T-helper 1 cell treated with Interleukin-12 subunit alpha and Interleukin-12 subunit beta and Interleukin-4 antibody, amounts not matched to agents 30 μg/mL and 1 μg/mL, for 36 hours (primary cell): ENCODE data around the gene PLA2G2C.

Experiments used
- H3K27ac Mint-ChIP-seq: one replicate; pipeline ENCODE4 v1.8.0; 2021; ENCODE audit warnings: mild to moderate bottlenecking, mixed read lengths
- H3K27me3 Mint-ChIP-seq: one replicate; pipeline ENCODE4 v1.8.0; 2021; ENCODE audit warnings: low read depth, mixed read lengths
- H3K36me3 Mint-ChIP-seq: one replicate; pipeline ENCODE4 v1.8.0; 2021; ENCODE audit warnings: low read depth, mixed read lengths
- H3K4me1 Mint-ChIP-seq: one replicate; pipeline ENCODE4 v1.8.0; 2021; ENCODE audit warnings: low read depth, mixed read lengths
- H3K4me3 Mint-ChIP-seq: one replicate; pipeline ENCODE4 v1.8.0; 2021; ENCODE audit warnings: mild to moderate bottlenecking, moderate library complexity, mixed read lengths
- H3K9me3 Mint-ChIP-seq: one replicate; pipeline ENCODE4 v1.8.0; 2021; ENCODE audit warnings: mixed read lengths

PLA2G2C gene

DNA sequence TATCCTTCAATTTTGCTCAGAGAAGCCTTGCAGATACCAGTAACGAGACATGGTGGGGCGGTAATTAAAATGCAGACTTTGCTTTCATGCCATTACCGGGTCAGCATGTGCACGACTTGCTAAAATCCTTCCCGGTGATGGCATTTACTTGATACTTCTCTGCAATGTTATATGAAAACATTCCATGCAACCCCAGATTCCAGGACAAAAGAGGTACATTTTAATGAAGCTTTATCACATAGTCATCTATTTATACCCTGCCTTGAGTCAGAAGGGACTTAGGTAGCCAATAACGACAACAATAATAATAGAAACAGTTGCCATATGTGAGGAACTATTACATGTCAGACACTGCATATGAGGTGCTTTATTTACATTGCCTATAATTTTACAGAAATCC lies 29.4 kb upstream of the PLA2G2C start:
- H3K4me3 Mint-ChIP-seq = no peak overlapping the region
- peaks cover 52% of the 10 kb centered on the region for H3K27me3 Mint-ChIP-seq
- H3K9me3 Mint-ChIP-seq = no peaks in the 10 kb centered on the region

GRCh38 chr1:20212685-20213331 lies 26.5 kb upstream of the PLA2G2C start:
- Mint-ChIP-seq H3K27me3 (peaks cover 51% of the 10 kb centered on the region), H3K4me1 (peaks cover 2% of the 10 kb centered on the region), H3K4me3 (no peak overlapping the region), H3K36me3 (no peaks in the 10 kb centered on the region), H3K27ac (no peak overlapping the region), H3K9me3 (no peaks in the 10 kb centered on the region)

More for the DNA sequence above, 29.4 kb upstream of the PLA2G2C start:
- Mint-ChIP-seq H3K27ac (no peak overlapping the region), H3K4me1 (peaks cover 2% of the 10 kb centered on the region), H3K36me3 (no peaks in the 10 kb centered on the region)

DNA sequence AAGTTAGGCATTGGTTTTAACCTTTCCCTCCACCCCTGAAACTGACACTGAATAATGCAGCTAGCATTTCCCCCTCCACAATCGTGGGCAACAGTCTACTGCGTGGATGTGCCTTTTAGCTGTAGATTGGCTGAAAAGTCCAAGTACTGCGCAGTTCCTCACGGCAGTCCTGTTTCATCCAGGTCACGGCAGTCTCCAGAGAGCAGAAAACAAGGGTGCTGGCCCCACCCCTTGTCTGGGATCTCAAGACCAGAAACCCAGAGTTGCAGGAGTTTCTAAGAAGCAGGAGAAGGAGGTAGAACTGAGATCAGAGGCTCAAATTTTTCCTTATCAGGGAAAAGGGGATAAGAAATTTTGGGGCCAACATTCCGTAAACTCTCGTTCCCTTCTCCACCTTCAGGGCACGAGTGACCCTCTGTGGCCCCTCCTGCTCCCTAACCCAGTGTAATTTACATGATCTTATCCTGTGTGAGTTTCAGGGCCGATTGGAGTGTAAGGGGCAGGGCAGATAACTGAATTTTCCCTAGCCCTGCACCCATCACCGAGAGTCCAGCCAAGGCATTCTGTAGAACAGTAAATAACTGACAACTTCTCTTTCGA lies 25.9 kb upstream of the PLA2G2C start:
- Mint-ChIP-seq H3K4me1 (peaks cover 2% of the 10 kb centered on the region), H3K27ac (no peak overlapping the region), H3K9me3 (no peaks in the 10 kb centered on the region), H3K4me3 (no peak overlapping the region), H3K36me3 (no peaks in the 10 kb centered on the region), H3K27me3 (peaks cover 51% of the 10 kb centered on the region)

DNA sequence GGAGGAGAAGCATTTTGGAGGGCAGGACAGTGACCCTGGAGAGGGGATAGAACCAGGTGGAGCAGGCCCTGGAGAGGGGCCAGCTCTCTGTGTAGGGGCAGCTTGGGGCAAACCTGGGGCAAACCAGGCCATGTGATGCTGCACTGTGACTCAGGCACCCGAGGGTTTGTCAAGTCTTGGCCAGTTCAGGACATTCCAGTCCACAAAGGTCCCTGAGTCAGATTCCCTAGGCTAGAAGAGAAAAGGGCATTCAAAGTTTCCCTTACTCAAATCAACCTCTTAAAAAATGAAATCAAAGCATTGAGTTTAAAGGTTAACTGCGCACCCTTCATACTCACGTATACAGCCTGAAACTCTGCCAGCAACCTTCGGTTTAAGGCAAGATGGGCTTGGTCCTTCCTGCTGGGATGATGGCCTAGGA lies 25.2 kb upstream of the PLA2G2C start:
- peaks cover 48% of the 10 kb centered on the region for H3K27me3 Mint-ChIP-seq
- no peaks in the 10 kb centered on the region for H3K36me3 Mint-ChIP-seq
- peaks cover 2% of the 10 kb centered on the region for H3K4me1 Mint-ChIP-seq

DNA sequence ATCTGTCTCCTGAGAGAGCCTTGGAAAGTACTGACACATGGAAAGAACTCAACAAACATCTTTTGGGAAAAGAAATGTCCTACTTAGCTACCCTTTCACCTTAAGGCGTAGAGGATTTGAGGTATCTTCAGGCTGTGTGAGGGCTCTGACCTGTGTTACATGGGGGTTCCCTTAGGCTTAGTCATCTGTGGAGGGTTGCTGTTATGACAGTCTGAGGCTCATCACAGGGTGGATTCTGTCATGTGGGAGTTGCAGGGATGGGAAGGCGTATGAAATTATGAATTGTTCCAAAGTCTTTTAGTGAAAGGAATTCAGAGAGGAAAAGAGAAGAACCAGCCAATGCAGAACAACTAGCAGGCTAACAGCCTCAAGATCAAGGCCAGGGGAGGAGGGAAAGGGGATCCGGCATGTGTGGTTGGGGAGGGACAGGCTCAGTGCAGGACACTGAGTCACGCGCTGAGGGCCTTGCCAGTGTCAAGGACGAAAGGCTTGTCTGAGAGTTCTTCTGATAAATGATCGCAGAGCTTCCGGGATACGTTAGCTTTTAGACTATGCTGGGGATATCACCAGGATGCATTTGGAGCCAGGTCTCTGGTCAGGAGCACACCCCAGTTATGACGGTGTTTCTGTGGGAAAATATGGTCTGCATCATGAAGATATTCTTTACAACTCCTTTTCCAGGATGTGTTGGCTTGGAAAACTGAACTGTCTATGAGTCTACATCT lies 24.6 kb upstream of the PLA2G2C start:
- Mint-ChIP-seq H3K4me1 (peaks cover 2% of the 10 kb centered on the region), H3K4me3 (no peak overlapping the region), H3K9me3 (no peaks in the 10 kb centered on the region), H3K36me3 (no peaks in the 10 kb centered on the region), H3K27ac (no peak overlapping the region), H3K27me3 (peaks cover 46% of the 10 kb centered on the region)

More for the DNA sequence above, 25.2 kb upstream of the PLA2G2C start:
- H3K9me3 Mint-ChIP-seq = no peaks in the 10 kb centered on the region
- H3K27ac Mint-ChIP-seq = no peak overlapping the region
- H3K4me3 Mint-ChIP-seq = no peak overlapping the region

DNA sequence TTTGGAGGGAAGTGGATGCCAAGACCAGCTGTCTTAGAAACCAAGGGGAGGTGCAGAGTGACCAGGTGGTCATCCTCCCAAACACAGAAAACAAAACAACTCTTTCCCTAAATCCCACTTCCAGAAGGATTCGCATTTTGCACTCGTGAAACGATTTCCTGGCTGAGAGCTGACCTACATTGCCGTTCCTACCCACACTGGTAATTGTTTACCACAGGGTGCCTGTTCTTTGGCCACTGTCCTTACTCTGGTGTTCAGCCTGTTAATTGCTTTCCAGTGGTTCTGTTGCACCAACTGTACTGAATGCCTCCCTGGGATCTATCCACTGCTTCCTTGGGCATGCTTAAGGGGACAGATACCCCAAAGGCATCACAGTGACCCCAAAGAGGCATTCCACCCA lies 23.2 kb upstream of the PLA2G2C start:
- no peak overlapping the region for H3K4me3 Mint-ChIP-seq
- H3K27me3 Mint-ChIP-seq = peaks cover 33% of the 10 kb centered on the region
- H3K9me3 Mint-ChIP-seq = no peaks in the 10 kb centered on the region
- no peak overlapping the region for H3K27ac Mint-ChIP-seq
- H3K4me1 Mint-ChIP-seq = peaks cover 2% of the 10 kb centered on the region
- no peaks in the 10 kb centered on the region for H3K36me3 Mint-ChIP-seq

DNA sequence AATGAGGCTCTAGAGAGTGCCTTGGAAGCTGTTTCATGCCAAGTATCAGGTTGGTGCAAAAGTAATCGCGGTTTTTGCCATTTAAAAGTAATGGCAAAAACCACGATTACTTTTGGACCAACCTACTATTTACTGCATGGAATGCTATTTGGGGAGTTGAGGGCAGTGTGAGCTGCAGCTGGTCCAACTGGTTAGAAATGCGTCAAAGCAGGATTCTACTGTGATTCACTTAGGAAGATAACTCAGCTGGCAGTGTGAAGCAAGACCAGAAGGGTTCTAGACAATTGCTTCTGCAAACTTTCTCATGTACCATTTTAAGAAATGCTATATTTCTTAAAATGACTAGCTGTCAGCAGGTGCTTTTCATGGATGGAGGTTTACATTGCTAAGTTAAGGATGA lies 21.2 kb upstream of the PLA2G2C start:
- no peak overlapping the region for H3K27ac Mint-ChIP-seq
- no peak overlapping the region for H3K4me3 Mint-ChIP-seq
- no peaks in the 10 kb centered on the region for H3K4me1 Mint-ChIP-seq
- H3K9me3 Mint-ChIP-seq = no peaks in the 10 kb centered on the region
- peaks cover 18% of the 10 kb centered on the region for H3K27me3 Mint-ChIP-seq
- no peaks in the 10 kb centered on the region for H3K36me3 Mint-ChIP-seq

DNA sequence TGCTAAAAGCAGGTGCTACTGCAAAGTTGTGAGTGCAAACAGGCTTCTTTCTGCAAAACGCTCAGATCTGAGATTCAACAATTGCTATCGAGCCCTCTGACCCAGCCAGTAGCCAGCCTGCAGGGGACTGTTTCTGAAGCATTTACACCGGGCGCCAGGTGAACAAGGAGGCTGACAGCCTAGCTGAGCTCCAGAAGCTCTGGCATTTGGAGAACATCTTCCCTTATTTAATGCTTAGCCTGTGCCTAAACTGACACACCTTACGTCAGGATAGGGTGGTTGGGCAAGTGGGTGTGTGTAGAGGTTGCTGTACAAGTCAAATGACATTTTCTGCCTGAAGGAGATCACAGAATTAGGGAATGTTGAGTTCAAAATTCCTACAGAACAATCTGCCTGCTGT lies 15.8 kb upstream of the PLA2G2C start:
- H3K27me3 Mint-ChIP-seq = peaks cover 34% of the 10 kb centered on the region
- H3K36me3 Mint-ChIP-seq = no peaks in the 10 kb centered on the region
- no peaks in the 10 kb centered on the region for H3K9me3 Mint-ChIP-seq
- no peaks in the 10 kb centered on the region for H3K4me1 Mint-ChIP-seq
- no peak overlapping the region for H3K4me3 Mint-ChIP-seq
- H3K27ac Mint-ChIP-seq = no peak overlapping the region

GRCh38 chr1:20200966-20201365 lies 14.6 kb upstream of the PLA2G2C start:
- Mint-ChIP-seq H3K36me3 (no peaks in the 10 kb centered on the region), H3K27ac (no peak overlapping the region), H3K4me1 (no peaks in the 10 kb centered on the region), H3K9me3 (no peaks in the 10 kb centered on the region), H3K4me3 (no peak overlapping the region), H3K27me3 (peaks cover 40% of the 10 kb centered on the region)

DNA sequence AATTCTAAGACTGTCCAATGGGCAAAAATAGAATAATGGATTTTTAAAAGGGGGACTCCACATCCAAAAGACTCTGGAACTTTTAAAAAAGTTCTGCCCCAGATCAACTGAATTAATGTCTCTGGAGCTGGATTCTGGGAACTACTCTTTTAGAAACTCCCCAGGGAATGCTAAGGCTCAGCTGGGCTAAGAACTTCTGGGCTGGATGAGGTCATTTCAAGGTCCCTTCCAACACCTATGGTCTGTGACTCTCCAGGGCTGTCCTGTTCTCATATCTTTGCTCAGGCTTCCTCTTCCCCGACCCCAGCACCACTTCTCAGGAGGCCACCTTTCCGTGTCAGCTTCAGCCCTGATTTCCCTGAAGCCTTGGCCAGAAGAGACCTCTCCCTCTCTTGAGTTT lies 13.5 kb upstream of the PLA2G2C start:
- H3K27ac Mint-ChIP-seq = no peak overlapping the region
- H3K27me3 Mint-ChIP-seq = peaks cover 45% of the 10 kb centered on the region
- no peaks in the 10 kb centered on the region for H3K4me1 Mint-ChIP-seq
- no peaks in the 10 kb centered on the region for H3K36me3 Mint-ChIP-seq
- no peaks in the 10 kb centered on the region for H3K9me3 Mint-ChIP-seq
- no peak overlapping the region for H3K4me3 Mint-ChIP-seq

DNA sequence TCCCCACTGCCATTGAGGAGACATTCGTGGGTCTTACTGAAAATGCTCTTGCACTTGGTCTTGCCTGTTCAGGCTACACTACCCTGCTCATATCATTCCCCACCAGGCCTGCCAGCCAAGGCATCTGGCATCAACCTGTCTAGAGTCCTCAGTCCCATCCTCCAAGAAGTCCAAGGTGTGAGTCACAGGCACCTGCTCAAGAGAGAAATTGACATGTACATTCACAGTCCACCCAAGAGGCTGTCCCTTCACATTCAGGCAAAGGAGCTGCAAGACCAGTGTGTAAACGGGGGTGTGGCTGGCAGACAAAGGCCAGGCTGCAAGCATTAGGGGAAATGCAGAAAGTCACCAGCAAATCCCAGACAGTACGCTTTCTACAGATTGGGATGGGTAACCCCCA lies 13.1 kb upstream of the PLA2G2C start:
- H3K9me3 Mint-ChIP-seq = no peaks in the 10 kb centered on the region

DNA sequence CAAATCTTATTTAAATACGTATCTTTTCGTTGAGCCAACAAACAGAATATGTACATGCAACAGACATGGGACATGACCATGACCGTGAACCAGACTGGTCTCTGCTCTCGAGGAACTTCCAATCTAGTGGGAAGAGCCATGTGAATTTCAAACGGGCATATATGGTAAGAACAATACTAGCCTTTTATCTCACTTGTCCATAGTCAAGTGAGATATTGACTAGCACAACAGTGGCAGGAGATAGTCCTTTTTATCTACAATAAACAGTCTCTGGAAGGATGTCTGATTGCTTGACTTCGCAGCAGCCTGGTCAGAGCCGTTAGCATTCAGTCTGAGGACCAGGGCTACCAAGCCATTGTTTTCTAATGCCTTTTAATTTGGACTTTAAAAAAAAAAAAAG lies 12.6 kb upstream of the PLA2G2C start:
- Mint-ChIP-seq H3K27me3 (peaks cover 49% of the 10 kb centered on the region), H3K27ac (no peak overlapping the region), H3K36me3 (no peaks in the 10 kb centered on the region), H3K4me3 (no peak overlapping the region), H3K9me3 (no peaks in the 10 kb centered on the region), H3K4me1 (no peaks in the 10 kb centered on the region)

More for the DNA sequence above, 13.1 kb upstream of the PLA2G2C start:
- Mint-ChIP-seq H3K27ac (no peak overlapping the region), H3K36me3 (no peaks in the 10 kb centered on the region), H3K27me3 (peaks cover 45% of the 10 kb centered on the region), H3K4me1 (no peaks in the 10 kb centered on the region), H3K4me3 (no peak overlapping the region)

DNA sequence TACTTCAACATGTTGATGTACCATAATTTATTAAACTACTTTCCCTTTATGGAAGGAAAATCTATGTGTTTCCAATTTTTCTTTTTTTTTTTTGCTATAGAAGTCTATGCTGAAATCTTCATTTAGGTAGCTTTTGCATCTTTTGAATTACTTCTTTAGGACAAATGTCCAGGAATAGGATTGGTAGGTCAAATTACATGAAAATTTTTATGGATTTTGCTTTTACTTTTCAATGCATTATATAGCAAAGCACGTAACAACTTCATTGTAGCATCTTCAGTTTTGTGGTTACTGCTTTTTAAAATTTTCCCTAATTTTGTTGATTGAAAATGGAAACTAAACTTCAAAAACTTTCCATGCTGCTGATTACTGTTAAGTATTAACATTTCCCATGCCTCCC lies 12.0 kb upstream of the PLA2G2C start:
- Mint-ChIP-seq H3K36me3 (no peaks in the 10 kb centered on the region), H3K9me3 (no peaks in the 10 kb centered on the region), H3K4me3 (no peak overlapping the region), H3K27ac (no peak overlapping the region), H3K27me3 (peaks cover 50% of the 10 kb centered on the region), H3K4me1 (no peaks in the 10 kb centered on the region)

DNA sequence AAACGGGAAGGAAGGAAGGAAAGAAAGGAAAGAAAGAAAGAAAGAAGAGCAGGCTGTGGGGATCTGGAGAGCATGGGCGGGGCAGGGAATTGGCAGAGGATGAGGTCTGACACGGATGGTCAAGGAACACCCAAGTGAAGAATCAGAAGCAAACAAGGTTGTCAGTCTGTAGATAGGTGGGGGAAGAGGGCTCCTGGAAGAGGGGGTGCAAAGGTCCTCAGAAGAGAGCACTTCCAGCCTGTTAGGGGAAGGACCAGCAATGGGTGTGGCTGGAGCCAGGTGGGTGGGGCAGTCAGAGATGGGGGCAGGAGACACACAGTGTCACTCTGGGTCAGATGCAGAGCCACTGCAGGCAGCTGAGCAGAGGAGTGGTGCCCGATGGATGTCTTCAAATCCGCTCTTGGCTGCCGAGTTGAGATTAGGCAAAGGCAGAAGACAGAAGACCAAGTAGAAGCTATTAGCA lies 11.0 kb upstream of the PLA2G2C start:
- no peaks in the 10 kb centered on the region for H3K36me3 Mint-ChIP-seq
- no peak overlapping the region for H3K27ac Mint-ChIP-seq
- H3K27me3 Mint-ChIP-seq = peaks cover 54% of the 10 kb centered on the region
- no peak overlapping the region for H3K4me3 Mint-ChIP-seq
- no peaks in the 10 kb centered on the region for H3K4me1 Mint-ChIP-seq
- no peaks in the 10 kb centered on the region for H3K9me3 Mint-ChIP-seq

GRCh38 chr1:20195462-20195780 lies 9.1 kb upstream of the PLA2G2C start:
- Mint-ChIP-seq H3K27ac (no peak overlapping the region), H3K27me3 (peaks cover 49% of the 10 kb centered on the region), H3K9me3 (no peaks in the 10 kb centered on the region)

More at GRCh38 chr1:20195462-20195780, 9.1 kb upstream of the PLA2G2C start:
- Mint-ChIP-seq H3K36me3 (no peaks in the 10 kb centered on the region), H3K4me3 (no peak overlapping the region), H3K4me1 (no peaks in the 10 kb centered on the region)
